ENCODE measurements around the gene PSMG1. TPM values are rescaled to one million over a fixed set of nuclear protein-coding genes. Genes with fewer than 3 reads are reported as not detected.

PSMG1 gene
- polyA plus RNA-seq, 1 donor = 56.6 TPM

DNA sequence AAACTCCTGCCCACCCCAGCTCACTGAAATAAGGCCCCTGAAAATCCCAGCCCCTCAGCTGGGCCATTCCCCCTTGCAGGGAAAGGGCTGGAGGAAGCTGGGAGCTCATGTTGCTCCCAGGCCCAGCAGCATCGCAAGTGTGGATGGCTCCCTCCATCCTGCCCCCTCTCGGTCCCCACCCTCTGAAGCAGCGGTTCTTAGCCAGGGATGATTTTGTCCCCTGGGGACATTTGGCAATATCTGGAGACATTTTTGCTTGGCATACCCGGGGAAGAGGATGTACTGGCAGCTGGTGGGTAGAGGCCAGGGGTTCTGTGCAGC, 56.8 kb downstream of the PSMG1 start:
- H3K9me3 ChIP-seq (ENCODE audit: control insufficient read depth, low read depth, low read length) = peaks cover 3% of the 10 kb centered on the region
- H3K4me3 ChIP-seq (ENCODE audit: low read length) = no peak overlapping the region
- WGBS (ENCODE audit: insufficient coverage, low lambda C conversion rate) = no CpG with 5 or more reads among the region's 4 CpGs
- no peaks in the 10 kb centered on the region for H3K4me1 ChIP-seq (ENCODE audit: control insufficient read depth, insufficient read depth, low read length)
- no peak for DNase-seq
- H3K27me3 ChIP-seq (ENCODE audit: control insufficient read depth, insufficient read depth, low read length) = no peaks in the 10 kb centered on the region
- H3K27ac ChIP-seq (ENCODE audit: low read length) = no peak overlapping the region
- no peaks in the 10 kb centered on the region for H3K36me3 ChIP-seq (ENCODE audit: control insufficient read depth, insufficient read depth, low read length)

- Histone ChIP-seq H3K36me3 (ENCODE audit: control insufficient read depth, insufficient read depth, low read length) (no peaks in the 10 kb centered on the region), H3K9me3 (ENCODE audit: control insufficient read depth, low read depth, low read length) (peaks cover 3% of the 10 kb centered on the region), H3K4me1 (ENCODE audit: control insufficient read depth, insufficient read depth, low read length) (no peaks in the 10 kb centered on the region), H3K27ac (ENCODE audit: low read length) (no peak overlapping the region), H3K4me3 (ENCODE audit: low read length) (no peak overlapping the region), H3K27me3 (ENCODE audit: control insufficient read depth, insufficient read depth, low read length) (no peaks in the 10 kb centered on the region)
- peak; percentile 66 to 75 for DNase-seq
- no CpG with 5 or more reads among the region's 7 CpGs for WGBS (ENCODE audit: insufficient coverage, low lambda C conversion rate)
Observed at GRCh38 chr21:39125752-39126485, 57.3 kb downstream of the PSMG1 start.

Other genes starting within 250 kb of the PSMG1 start
- 32.9 TPM for gene BRWD1, start 130.2 kb upstream of the PSMG1 start, polyA plus RNA-seq
- 371 TPM for gene HMGN1, start 165.6 kb upstream of the PSMG1 start, polyA plus RNA-seq

Measured in large intestine (tissue), 3 donors.